IPS-18c (cell line): Measurements from ENCODE around the gene IGFBP3.
"Not testable (repeated sequence)": the region's sequence is repeated elsewhere in the genome, so short reads cannot be mapped to it uniquely, and the experiment has no call there.

Experiments
- H3K4me3 ChIP-seq: 2 replicates; pipeline ENCODE4 v1.7.0; 2013; ENCODE audit warnings: low read depth, mild to moderate bottlenecking, low read length, moderate library complexity; ENCODE audit not compliant: insufficient read depth
- H3K9me3 ChIP-seq: one replicate; pipeline ENCODE4 v1.6.1; 2013; ENCODE audit warnings: mild to moderate bottlenecking, low read length, moderate library complexity; ENCODE audit not compliant: control insufficient read depth, insufficient read depth

IGFBP3 gene, protein sequence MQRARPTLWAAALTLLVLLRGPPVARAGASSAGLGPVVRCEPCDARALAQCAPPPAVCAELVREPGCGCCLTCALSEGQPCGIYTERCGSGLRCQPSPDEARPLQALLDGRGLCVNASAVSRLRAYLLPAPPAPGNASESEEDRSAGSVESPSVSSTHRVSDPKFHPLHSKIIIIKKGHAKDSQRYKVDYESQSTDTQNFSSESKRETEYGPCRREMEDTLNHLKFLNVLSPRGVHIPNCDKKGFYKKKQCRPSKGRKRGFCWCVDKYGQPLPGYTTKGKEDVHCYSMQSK

DNA sequence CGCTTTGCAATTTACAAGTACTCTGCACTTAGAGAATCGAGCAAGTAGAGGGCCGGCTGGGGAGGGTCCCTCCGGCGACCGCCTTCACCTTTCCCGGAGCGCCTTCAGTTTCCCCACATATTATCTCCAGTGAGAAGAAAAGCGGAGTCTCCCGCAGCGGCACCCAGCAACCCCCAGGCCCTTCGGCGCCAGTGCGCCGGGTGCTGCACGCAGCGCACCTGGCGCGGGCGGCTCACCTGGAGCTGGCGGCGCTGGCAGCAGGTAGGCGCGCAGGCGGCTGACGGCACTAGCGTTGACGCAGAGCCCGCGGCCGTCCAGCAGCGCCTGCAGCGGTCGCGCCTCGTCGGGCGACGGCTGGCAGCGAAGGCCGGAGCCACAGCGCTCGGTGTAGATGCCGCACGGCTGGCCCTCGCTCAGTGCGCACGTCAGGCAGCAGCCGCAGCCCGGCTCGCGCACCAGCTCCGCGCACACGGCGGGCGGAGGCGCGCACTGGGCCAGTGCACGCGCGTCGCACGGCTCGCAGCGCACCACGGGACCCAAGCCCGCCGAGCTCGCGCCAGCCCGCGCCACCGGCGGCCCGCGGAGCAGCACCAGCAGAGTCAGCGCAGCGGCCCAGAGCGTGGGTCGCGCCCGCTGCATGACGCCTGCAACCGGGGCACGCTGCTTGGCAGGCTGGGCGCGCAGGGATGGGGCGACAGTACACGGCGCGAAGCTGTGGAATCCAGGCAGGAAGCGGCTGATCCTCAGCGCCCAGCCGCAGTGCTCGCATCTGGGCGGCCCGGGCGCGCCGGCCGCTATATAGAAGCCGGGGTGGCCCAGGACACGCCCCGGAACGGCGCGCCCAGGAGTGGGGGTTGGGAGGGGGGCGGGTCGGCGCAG lies at the start of gene IGFBP3:
Gene IGFBP3, minus strand, starts transcription at position 771 of the 879 bp plus-strand sequence. Its CDS starts 132 bp downstream, at position 639.
- Histone ChIP-seq H3K9me3 (no peaks in the 10 kb centered on the region), H3K4me3 (peak within 1 kb of the TSS; percentile 71)

DNA sequence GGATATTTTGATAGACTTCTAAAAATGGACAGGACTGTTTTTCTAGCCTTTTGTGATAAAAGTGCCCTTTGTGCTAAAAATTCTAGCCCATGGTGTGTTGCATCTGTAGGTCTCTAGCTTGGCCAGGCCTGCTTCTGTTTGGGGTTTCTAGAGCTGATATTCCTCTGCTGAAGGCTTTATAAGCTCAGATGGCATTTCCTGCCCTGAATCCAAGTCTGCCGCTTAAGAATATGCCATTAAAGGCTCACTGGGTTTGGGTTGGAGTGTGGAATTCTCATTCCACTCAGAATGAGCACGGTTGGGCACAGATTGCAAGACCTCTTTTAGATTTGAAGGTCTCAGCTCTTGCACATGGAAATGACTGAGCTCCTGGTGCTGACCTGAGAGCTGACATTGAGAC lies 49.4 kb upstream of the IGFBP3 start:
- Histone ChIP-seq H3K9me3 (no peaks in the 10 kb centered on the region), H3K4me3 (no peak overlapping the region)

- Histone ChIP-seq H3K4me3 (no peak overlapping the region), H3K9me3 (no peaks in the 10 kb centered on the region)
These were observed 48.9 kb upstream of the IGFBP3 start for GRCh38 chr7:45969940-45970339.

DNA sequence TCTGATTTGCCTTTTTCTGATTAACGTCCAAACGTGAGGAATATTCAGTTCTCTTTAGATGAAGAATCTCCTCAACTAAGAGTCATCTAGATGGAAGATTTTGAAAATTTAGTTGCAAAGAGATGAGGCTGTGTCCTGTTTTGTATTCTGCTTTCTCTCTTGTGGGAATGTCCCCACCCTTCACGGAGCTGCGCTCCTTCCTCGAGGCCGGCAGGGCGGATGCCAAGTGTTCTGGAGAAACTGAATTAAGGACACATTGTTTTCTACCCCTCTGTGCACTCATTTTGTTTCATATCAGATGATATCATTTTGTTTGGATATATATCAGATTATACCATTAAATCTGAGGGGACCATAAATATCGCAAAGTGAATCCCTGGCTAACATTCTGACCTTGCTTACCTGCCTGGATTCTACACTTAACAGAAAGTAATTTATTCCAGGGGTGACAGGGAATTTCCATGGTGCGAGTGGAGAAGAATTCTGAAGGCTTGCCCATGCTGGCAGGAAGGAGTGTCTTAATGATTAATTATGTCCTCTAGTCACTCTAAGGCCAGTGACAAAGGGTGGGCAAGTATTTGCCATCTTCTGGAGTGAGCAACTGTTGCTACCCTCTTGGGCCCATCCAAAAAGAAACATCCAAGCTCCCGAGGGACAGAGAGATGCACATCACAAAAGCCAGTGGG lies 47.9 kb upstream of the IGFBP3 start:
- Histone ChIP-seq H3K9me3 (no peaks in the 10 kb centered on the region), H3K4me3 (no peak overlapping the region)

DNA sequence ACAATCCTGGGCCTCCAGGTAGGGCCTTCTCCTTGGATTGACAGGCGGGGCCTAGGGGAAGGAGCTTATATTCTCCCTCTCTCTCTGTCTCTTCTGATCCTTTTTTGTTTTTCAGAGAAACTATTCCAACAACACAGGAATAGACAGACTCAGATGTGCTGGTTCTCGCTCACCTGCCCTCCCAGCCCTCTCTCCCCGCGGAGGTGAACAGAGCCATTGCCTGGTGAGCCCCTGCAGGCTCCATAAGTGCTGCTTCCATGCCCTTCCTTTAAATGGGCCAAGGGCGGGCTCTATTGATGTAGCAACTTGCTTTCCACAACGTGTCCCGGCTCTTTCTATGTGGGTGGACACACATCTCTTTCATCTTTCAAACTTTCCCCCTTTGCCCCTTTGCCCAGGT lies 47.2 kb upstream of the IGFBP3 start:
- H3K4me3 ChIP-seq: no peak overlapping the region; the same call in 1 of the 2 replicates
- no peaks in the 10 kb centered on the region for H3K9me3 ChIP-seq

GRCh38 chr7:45967591-45968157 lies 46.6 kb upstream of the IGFBP3 start:
- no peaks in the 10 kb centered on the region for H3K9me3 ChIP-seq
- H3K4me3 ChIP-seq: no peak overlapping the region

- Histone ChIP-seq H3K9me3 (no peaks in the 10 kb centered on the region), H3K4me3 (no peak overlapping the region)
These were observed 41.8 kb upstream of the IGFBP3 start for GRCh38 chr7:45962861-45963260.

- H3K9me3 ChIP-seq: peaks cover 3% of the 10 kb centered on the region
These were observed 36.6 kb upstream of the IGFBP3 start for GRCh38 chr7:45957721-45958120.

GRCh38 chr7:45955286-45955685 lies 34.2 kb upstream of the IGFBP3 start:
- Histone ChIP-seq H3K9me3 (peaks cover 3% of the 10 kb centered on the region), H3K4me3 (no peak overlapping the region)

More at GRCh38 chr7:45957721-45958120, 36.6 kb upstream of the IGFBP3 start:
- H3K4me3 ChIP-seq: no peak overlapping the region

DNA sequence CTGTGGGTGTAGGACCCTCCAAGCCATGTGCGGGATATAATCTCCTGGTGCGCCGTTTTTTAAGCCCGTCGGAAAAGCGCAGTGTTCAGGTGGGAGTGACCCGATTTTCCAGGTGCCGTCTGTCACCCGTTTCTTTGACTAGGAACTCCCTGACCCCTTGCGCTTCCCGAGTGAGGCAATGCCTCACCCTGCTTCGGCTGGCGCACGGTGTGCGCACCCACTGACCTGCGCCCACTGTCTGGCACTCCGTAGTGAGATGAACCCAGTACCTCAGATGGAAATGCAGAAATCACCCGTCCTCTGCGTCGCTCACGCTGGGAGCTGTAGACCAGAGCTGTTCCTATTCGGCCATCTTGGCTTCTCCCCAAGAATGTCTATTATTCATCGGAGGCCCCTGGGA lies 32.0 kb upstream of the IGFBP3 start:
- not testable (repeated sequence) for H3K9me3 ChIP-seq

DNA sequence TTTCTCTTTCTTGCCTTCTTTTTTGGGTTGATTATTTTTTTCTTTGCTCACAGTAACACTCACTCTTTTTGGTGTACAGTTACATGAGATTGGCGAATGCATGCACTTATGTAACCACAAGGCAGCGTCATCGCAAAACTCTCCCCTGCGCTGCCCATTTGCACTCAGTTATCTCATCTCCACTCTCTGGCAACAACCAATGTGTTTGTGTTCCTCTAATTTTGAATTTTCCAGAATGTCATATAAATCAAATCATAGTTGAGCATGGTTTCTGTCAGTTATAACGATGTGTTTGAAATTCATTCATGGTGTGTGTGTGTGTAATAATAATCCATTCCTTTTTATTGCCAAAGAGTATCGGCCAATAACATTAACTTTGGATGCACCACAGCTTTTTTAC lies 23.0 kb upstream of the IGFBP3 start:
- H3K4me3 ChIP-seq: no peak overlapping the region

More for the DNA sequence above, 32.0 kb upstream of the IGFBP3 start:
- H3K4me3 ChIP-seq: not testable (repeated sequence)

GRCh38 chr7:45940939-45941338 lies 19.9 kb upstream of the IGFBP3 start:
- H3K9me3 ChIP-seq: no peaks in the 10 kb centered on the region
- no peak overlapping the region for H3K4me3 ChIP-seq

More for the DNA sequence above, 23.0 kb upstream of the IGFBP3 start:
- H3K9me3 ChIP-seq: no peaks in the 10 kb centered on the region

GRCh38 chr7:45940237-45940781 lies 19.2 kb upstream of the IGFBP3 start:
- not testable (repeated sequence) for H3K4me3 ChIP-seq, H3K9me3 ChIP-seq

- no peaks in the 10 kb centered on the region for H3K9me3 ChIP-seq
- no peak overlapping the region for H3K4me3 ChIP-seq
These were observed 18.5 kb upstream of the IGFBP3 start for GRCh38 chr7:45939574-45939973.

DNA sequence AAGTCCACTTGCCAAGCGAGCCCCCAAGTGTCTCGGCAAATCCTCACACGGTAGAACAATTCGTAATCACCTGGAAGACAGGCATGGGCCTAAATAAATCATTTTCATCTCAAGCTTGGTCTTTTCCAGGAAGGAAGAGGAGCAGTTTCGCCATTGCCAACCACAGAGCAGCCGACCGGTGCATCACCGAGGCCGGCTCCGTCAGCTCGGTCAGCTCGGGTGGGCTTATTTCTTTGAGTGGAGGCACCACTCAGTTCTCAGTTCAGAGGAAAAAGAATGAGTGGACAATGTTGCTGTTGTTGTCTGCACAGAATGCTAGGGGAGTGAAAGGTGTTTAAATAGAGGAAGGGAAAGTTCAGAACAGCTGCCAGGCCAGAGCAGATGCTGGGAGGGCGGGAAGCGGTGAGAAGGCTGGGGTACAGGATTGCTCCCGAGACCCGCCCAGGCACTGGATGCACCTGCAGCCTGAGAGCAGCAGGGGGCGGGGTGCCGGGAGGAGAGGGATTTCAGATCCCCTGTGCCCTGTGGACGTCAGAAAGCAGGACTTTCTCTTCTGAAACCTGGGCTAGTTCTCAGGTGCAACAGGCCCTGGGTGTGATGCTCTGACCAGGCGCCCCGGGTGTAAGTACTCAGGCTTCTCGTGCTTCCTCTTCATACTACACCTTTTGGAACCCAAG lies 17.7 kb upstream of the IGFBP3 start:
- Histone ChIP-seq H3K9me3 (no peaks in the 10 kb centered on the region), H3K4me3 (no peak overlapping the region)

- no peak overlapping the region for H3K4me3 ChIP-seq
These were observed 16.8 kb upstream of the IGFBP3 start for GRCh38 chr7:45937862-45938261.

GRCh38 chr7:45937301-45937700 lies 16.2 kb upstream of the IGFBP3 start:
- H3K4me3 ChIP-seq: no peak overlapping the region
- H3K9me3 ChIP-seq: no peaks in the 10 kb centered on the region

More at GRCh38 chr7:45937862-45938261, 16.8 kb upstream of the IGFBP3 start:
- H3K9me3 ChIP-seq: no peaks in the 10 kb centered on the region
